Breast epithelium (tissue), 3 donors: ENCODE measurements around the gene RGS7.

Experiments used
- POLR2A ChIP-seq: fragments of 450-650 bp; IDR thresholded peaks from one replicate; pipeline ENCODE4 v1.6.1; 2016; ENCODE audit warnings: antibody characterized with exemption, mild to moderate bottlenecking, moderate library complexity
- POLR2AphosphoS5 ChIP-seq, 3 donors: sonication (generic); formaldehyde crosslinking; IDR thresholded peaks; one replicate each; pipeline ENCODE4 v1.6.1; 2017; ENCODE audit warnings: antibody characterized with exemption in 3 of 3
- TF ChIP-seq, protein P1 (sequence below), 3 donors: fragments of 450-650 bp; IDR thresholded peaks; one replicate each; pipeline ENCODE4 v1.5.1; 2016 to 2017; ENCODE audit warnings: antibody characterized with exemption in 3 of 3, mild to moderate bottlenecking in 3 of 3, moderate library complexity in 3 of 3

DNA sequence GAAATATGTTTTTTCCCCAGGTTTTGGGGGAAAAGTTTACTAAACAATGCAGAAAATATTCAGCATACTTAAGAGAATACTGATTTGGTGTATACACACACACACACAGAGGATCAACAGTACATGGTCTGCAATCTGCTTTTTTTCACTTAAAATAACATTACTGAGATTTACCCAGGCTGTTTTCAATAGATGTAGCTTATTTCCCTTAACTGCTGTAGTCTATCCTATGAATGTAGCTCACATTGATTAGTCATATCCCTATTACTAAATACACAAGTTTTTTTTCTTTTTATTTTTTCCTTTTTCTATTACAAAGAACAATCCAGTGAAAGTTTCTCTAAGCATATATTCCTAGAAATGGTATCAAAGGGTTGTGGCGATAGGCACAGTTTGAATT lies 478.4 kb downstream of the RGS7 start:
- no peak for TF ChIP-seq POLR2A
- TF ChIP-seq, protein P1, sequence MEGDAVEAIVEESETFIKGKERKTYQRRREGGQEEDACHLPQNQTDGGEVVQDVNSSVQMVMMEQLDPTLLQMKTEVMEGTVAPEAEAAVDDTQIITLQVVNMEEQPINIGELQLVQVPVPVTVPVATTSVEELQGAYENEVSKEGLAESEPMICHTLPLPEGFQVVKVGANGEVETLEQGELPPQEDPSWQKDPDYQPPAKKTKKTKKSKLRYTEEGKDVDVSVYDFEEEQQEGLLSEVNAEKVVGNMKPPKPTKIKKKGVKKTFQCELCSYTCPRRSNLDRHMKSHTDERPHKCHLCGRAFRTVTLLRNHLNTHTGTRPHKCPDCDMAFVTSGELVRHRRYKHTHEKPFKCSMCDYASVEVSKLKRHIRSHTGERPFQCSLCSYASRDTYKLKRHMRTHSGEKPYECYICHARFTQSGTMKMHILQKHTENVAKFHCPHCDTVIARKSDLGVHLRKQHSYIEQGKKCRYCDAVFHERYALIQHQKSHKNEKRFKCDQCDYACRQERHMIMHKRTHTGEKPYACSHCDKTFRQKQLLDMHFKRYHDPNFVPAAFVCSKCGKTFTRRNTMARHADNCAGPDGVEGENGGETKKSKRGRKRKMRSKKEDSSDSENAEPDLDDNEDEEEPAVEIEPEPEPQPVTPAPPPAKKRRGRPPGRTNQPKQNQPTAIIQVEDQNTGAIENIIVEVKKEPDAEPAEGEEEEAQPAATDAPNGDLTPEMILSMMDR (IDR thresholded peaks at IDR 0.05), result no peak
- TF ChIP-seq POLR2AphosphoS5 (IDR thresholded peaks at IDR 0.05), result no peak
